Left ventricle myocardium inferior (tissue), 1 donor: ENCODE measurements around the gene EFNB1. TPM values are rescaled to one million over a fixed set of nuclear protein-coding genes. Genes with fewer than 3 reads are reported as not detected.

Source experiments
- DNase-seq: peaks from one replicate; pipeline ENCODE4 v3.0.0-alpha.2; 2020
- H3K27ac ChIP-seq: fragments of 200-600 bp; replicated peaks from 2 replicates; pipeline ENCODE4 v1.8.0; 2021
- H3K27me3 ChIP-seq: fragments of 200-600 bp; 2 replicates; pipeline ENCODE4 v1.8.0; 2021; ENCODE audit warnings: low read depth
- H3K36me3 ChIP-seq: fragments of 200-600 bp; 2 replicates; pipeline ENCODE4 v1.8.0; 2021
- H3K4me1 ChIP-seq: fragments of 200-600 bp; 2 replicates; pipeline ENCODE4 v1.8.0; 2021
- H3K4me3 ChIP-seq: fragments of 200-600 bp; 2 replicates; pipeline ENCODE4 v1.8.0; 2021; ENCODE audit warnings: mild to moderate bottlenecking, moderate library complexity
- H3K9me3 ChIP-seq: fragments of 200-600 bp; replicated peaks from 2 replicates; pipeline ENCODE4 v1.8.0; 2021
- CTCF ChIP-seq: fragments of 200-600 bp; IDR thresholded peaks from 2 replicates; pipeline ENCODE4 v1.8.0; 2021; ENCODE audit warnings: antibody characterized with exemption, mild to moderate bottlenecking, borderline replicate concordance
- intact Hi-C: fragments of 100-400 bp; cut with micrococcal nuclease; formaldehyde crosslinking; loops from one replicate; pipeline ENCODE4 v1.11.0; 2022
- total RNA-seq: library from RNA; stranded (reverse); fragmentation: NEBNext Ultra II Directional; extraction: Animal tissue kit (Norgen Biotek cat#: 25700); gene quantifications from one replicate; pipeline ENCODE4 v1.2.1, GENCODE V29; 2021
- donor health status: DM: no; HTN: yes; CAD: no; lungs with severe emphysema.

The EFNB1 gene
- total RNA-seq, 1 donor from 2014 or later = 14.7 TPM

GRCh38 chrX:68832516-68833447 is 4.0 kb downstream of the EFNB1 start:
- Histone ChIP-seq H3K27me3 (no peaks in the 10 kb centered on the region), H3K27ac (peak overlapping the region; percentile 89), H3K9me3 (no peaks in the 10 kb centered on the region), H3K4me1 (peaks cover 57% of the 10 kb centered on the region), H3K36me3 (no peaks in the 10 kb centered on the region), H3K4me3 (peak overlapping the region; percentile 88)
- no peak for TF ChIP-seq CTCF
- DNase-seq = no peak
- intact Hi-C loops = no loop called here

- DNase-seq = no peak
- TF ChIP-seq CTCF = no peak
- Histone ChIP-seq H3K9me3 (no peaks in the 10 kb centered on the region), H3K27ac (no peak overlapping the region), H3K36me3 (no peaks in the 10 kb centered on the region), H3K27me3 (no peaks in the 10 kb centered on the region), H3K4me3 (peak overlapping the region; percentile 88), H3K4me1 (peaks cover 57% of the 10 kb centered on the region)
- intact Hi-C loops = no loop called here
Measured at GRCh38 chrX:68833448-68833805, 4.6 kb downstream of the EFNB1 start.

- no peak for TF ChIP-seq CTCF
- no peak for DNase-seq
- H3K9me3 ChIP-seq = no peaks in the 10 kb centered on the region
- H3K4me3 ChIP-seq = peak overlapping the region; percentile 88
- no peaks in the 10 kb centered on the region for H3K36me3 ChIP-seq
- intact Hi-C loops = no loop called here
- peaks cover 57% of the 10 kb centered on the region for H3K4me1 ChIP-seq
- H3K27ac ChIP-seq = no peak overlapping the region
- H3K27me3 ChIP-seq = no peaks in the 10 kb centered on the region
Measured at GRCh38 chrX:68833855-68834331, 5.1 kb downstream of the EFNB1 start.

- peak overlapping the region; percentile 88 for H3K4me3 ChIP-seq
- H3K4me1 ChIP-seq = peaks cover 52% of the 10 kb centered on the region
- H3K27me3 ChIP-seq = no peaks in the 10 kb centered on the region
- TF ChIP-seq CTCF = no peak
- H3K36me3 ChIP-seq = peaks cover 1% of the 10 kb centered on the region
- no peak for DNase-seq
- intact Hi-C loops = no loop called here
- H3K27ac ChIP-seq = no peak overlapping the region
- H3K9me3 ChIP-seq = no peaks in the 10 kb centered on the region
Measured at GRCh38 chrX:68834371-68835103, 5.7 kb downstream of the EFNB1 start.

- peaks cover 6% of the 10 kb centered on the region for H3K36me3 ChIP-seq
- no peaks in the 10 kb centered on the region for H3K9me3 ChIP-seq
- H3K4me1 ChIP-seq = peaks cover 47% of the 10 kb centered on the region
- H3K4me3 ChIP-seq = no peak overlapping the region
- no peak overlapping the region for H3K27ac ChIP-seq
- intact Hi-C loops = no loop called here
- H3K27me3 ChIP-seq = no peaks in the 10 kb centered on the region
- no peak for TF ChIP-seq CTCF
- no peak for DNase-seq
Measured at GRCh38 chrX:68835104-68835442, 6.3 kb downstream of the EFNB1 start.
